Gastroesophageal sphincter (tissue), 4 donors: ENCODE data around the gene WFDC6. TPM values are rescaled to one million over a fixed set of nuclear protein-coding genes. Genes with fewer than 3 reads are reported as not detected.

Experiments
- ATAC-seq: fragments of 150-250 bp; one replicate; pipeline ENCODE4 v1.9.1; 2016; ENCODE audit warnings: mild to moderate bottlenecking, moderate library complexity
- H3K27ac ChIP-seq, 4 donors: fragments of 200-600 bp; sonication (generic) in 3 of 4; 1 replicate in 3 of 4; 2 replicates in 1 of 4; pipeline ENCODE4 v1.5.1; 2016 to 2019
- H3K27me3 ChIP-seq: fragments of 200-600 bp; sonication (generic); one replicate; pipeline ENCODE4 v1.5.1; 2019
- H3K36me3 ChIP-seq, 2 donors: fragments of 200-600 bp; sonication (generic); one replicate each; pipeline ENCODE4 v1.5.1; 2019; ENCODE audit warnings: control low read depth in 1 of 2
- H3K4me1 ChIP-seq, 3 donors: fragments of 200-600 bp; sonication (generic); 1 replicate in 2 of 3; 2 replicates in 1 of 3; pipeline ENCODE4 v1.5.1; 2016 to 2019; ENCODE audit warnings: control low read depth in 2 of 3
- H3K4me3 ChIP-seq, 2 donors: fragments of 200-600 bp; sonication (generic); one replicate each; pipeline ENCODE4 v1.5.1; 2019; ENCODE audit warnings: mild to moderate bottlenecking in 1 of 2, moderate library complexity in 1 of 2
- H3K9me3 ChIP-seq, 3 donors: fragments of 200-600 bp; sonication (generic); one replicate each; pipeline ENCODE4 v1.5.1; 2017 to 2019; ENCODE audit warnings: control low read depth in 2 of 3
- CTCF ChIP-seq, 4 experiments: fragments of 200-600 bp in 2 of 4; fragments of 450-650 bp in 2 of 4; sonication (generic) in 1 of 4; IDR thresholded peaks; one replicate each; pipeline ENCODE4 v1.5.1; 2017 to 2019; ENCODE audit warnings: antibody characterized with exemption in 4 of 4, mild to moderate bottlenecking in 2 of 4, moderate library complexity in 2 of 4
- EP300 ChIP-seq: sonication (generic); formaldehyde crosslinking; IDR thresholded peaks from one replicate; pipeline ENCODE4 v1.6.1; 2017; ENCODE audit warnings: antibody characterized with exemption, mild to moderate bottlenecking
- POLR2A ChIP-seq, 2 donors: fragments of 450-650 bp; IDR thresholded peaks; one replicate each; pipeline ENCODE4 v1.6.1; 2017; ENCODE audit warnings: antibody characterized with exemption in 2 of 2, mild to moderate bottlenecking in 2 of 2, moderate library complexity in 1 of 2
- POLR2AphosphoS5 ChIP-seq: sonication (generic); formaldehyde crosslinking; IDR thresholded peaks from one replicate; pipeline ENCODE4 v1.6.1; 2017; ENCODE audit warnings: antibody characterized with exemption
- WGBS, 2 donors: methylation state at CpG; one replicate each; pipeline ENCODE4 v1.1.5; 2018; ENCODE audit warnings: low coverage in 1 of 2; 5-methylcytosine and 5-hydroxymethylcytosine counted together
- total RNA-seq, 4 donors: library from RNA; depleted of rRNA; stranded (reverse); fragments of >200 nt; gene quantifications; one replicate each; pipeline ENCODE4 v1.1.0, GENCODE V29; 2016

The WFDC6 gene
- total RNA-seq, 4 donors from 2014 or later = not detected

- Histone ChIP-seq H3K4me3 (no peak overlapping the region), H3K4me1 (no peaks in the 10 kb centered on the region), H3K36me3 (no peaks in the 10 kb centered on the region), H3K27me3 (peaks cover 33% of the 10 kb centered on the region), H3K27ac (no peak overlapping the region), H3K9me3 (no peaks in the 10 kb centered on the region)
- TF ChIP-seq EP300 = no peak
- TF ChIP-seq POLR2AphosphoS5 = no peak
- no peak for TF ChIP-seq CTCF (IDR thresholded peaks at IDR 0.05)
- TF ChIP-seq POLR2A (IDR thresholded peaks at IDR 0.05) = no peak
- 64 to 69% methylated on average over 4 of the region's 4 CpGs for WGBS, 2 donors
- ATAC-seq = no peak
Measured at GRCh38 chr20:45527294-45527693, 12.0 kb downstream of the WFDC6 start.

GRCh38 chr20:45523821-45524220 lies 15.5 kb downstream of the WFDC6 start:
- TF ChIP-seq CTCF (IDR thresholded peaks at IDR 0.05) (no peak), EP300 (no peak), POLR2AphosphoS5 (no peak), POLR2A (IDR thresholded peaks at IDR 0.05) (no peak)

GRCh38 chr20:45518282-45518681 lies 21.0 kb downstream of the WFDC6 start:
- Histone ChIP-seq H3K27me3 (peaks cover 9% of the 10 kb centered on the region), H3K9me3 (no peaks in the 10 kb centered on the region), H3K4me1 (no peaks in the 10 kb centered on the region), H3K36me3 (no peaks in the 10 kb centered on the region), H3K4me3 (no peak overlapping the region), H3K27ac (no peak overlapping the region)
- no peak for ATAC-seq
- TF ChIP-seq POLR2A (IDR thresholded peaks at IDR 0.05) (no peak), CTCF (IDR thresholded peaks at IDR 0.05) (no peak), POLR2AphosphoS5 (no peak), EP300 (no peak)
- WGBS, 2 donors = 23 to 43% methylated on average over 2 of the region's 2 CpGs

More at GRCh38 chr20:45523821-45524220, 15.5 kb downstream of the WFDC6 start:
- no peaks in the 10 kb centered on the region for H3K9me3 ChIP-seq
- no peak overlapping the region for H3K4me3 ChIP-seq
- H3K27me3 ChIP-seq = peaks cover 23% of the 10 kb centered on the region
- 44 to 72% methylated on average over 1 of the region's 1 CpG for WGBS, 2 donors
- no peaks in the 10 kb centered on the region for H3K4me1 ChIP-seq
- no peak for ATAC-seq
- no peaks in the 10 kb centered on the region for H3K36me3 ChIP-seq
- H3K27ac ChIP-seq = no peak overlapping the region

GRCh38 chr20:45515147-45515913 lies 24.0 kb downstream of the WFDC6 start, which contains the start of gene SPINT3:
TSS of gene SPINT3 (minus strand) at chr20:45515622. CDS start at chr20:45515608, 14 bp downstream.
- no peak for TF ChIP-seq CTCF (IDR thresholded peaks at IDR 0.05)
- no peak for TF ChIP-seq POLR2A (IDR thresholded peaks at IDR 0.05)
- no peak for TF ChIP-seq POLR2AphosphoS5
- no peak for TF ChIP-seq EP300
- ATAC-seq = no peak

GRCh38 chr20:45510242-45510862 lies 28.9 kb downstream of the WFDC6 start:
- TF ChIP-seq POLR2A (IDR thresholded peaks at IDR 0.05) (no peak), CTCF (IDR thresholded peaks at IDR 0.05) (no peak), POLR2AphosphoS5 (no peak), EP300 (no peak)
- peaks cover 12% of the 10 kb centered on the region for H3K27me3 ChIP-seq
- no peak overlapping the region for H3K4me3 ChIP-seq
- WGBS, 2 donors = 52% methylated on average over 5 of the region's 5 CpGs
- no peaks in the 10 kb centered on the region for H3K4me1 ChIP-seq
- no peaks in the 10 kb centered on the region for H3K36me3 ChIP-seq
- no peak overlapping the region for H3K27ac ChIP-seq
- no peaks in the 10 kb centered on the region for H3K9me3 ChIP-seq
- ATAC-seq = no peak

More at GRCh38 chr20:45515147-45515913, 24.0 kb downstream of the WFDC6 start, which contains the start of gene SPINT3:
- 47% methylated on average over 2 of the region's 5 CpGs; no CpG with 5 or more reads in 1 of the 2 donors for WGBS, 2 donors
- Histone ChIP-seq H3K27me3 (peaks cover 12% of the 10 kb centered on the region), H3K4me1 (no peaks in the 10 kb centered on the region), H3K9me3 (no peaks in the 10 kb centered on the region), H3K36me3 (no peaks in the 10 kb centered on the region), H3K4me3 (no peak within 1 kb of the TSS), H3K27ac (no peak within 1 kb of the TSS)
